BJ (cell line): Measurements from ENCODE around the gene CACNA2D4. TPM values are rescaled to one million over a fixed set of nuclear protein-coding genes. Genes with fewer than 3 reads are reported as not detected.

Source experiments
- CTCF ChIA-PET: fragments of 350-600 bp; formaldehyde crosslinking; extraction: SDS; loops from one replicate; lab custom pipeline; 2021; ENCODE audit warnings: antibody characterized with exemption, inconsistent platforms; lab: Yijun Ruan, JAX
- POLR2A ChIA-PET: fragments of 300-600 bp; sonication (Branson Sonifier 250); formaldehyde crosslinking; extraction: SDS; loops from one replicate; lab custom pipeline; 2021; ENCODE audit warnings: antibody characterized with exemption; lab: Charles Lee
- DNase-seq: peaks from one replicate; pipeline ENCODE4 v3.0.0-alpha.2; 2011; ENCODE audit warnings: low read depth
- H3K27me3 ChIP-seq: 2 replicates; pipeline ENCODE4 v1.6.0; 2011; ENCODE audit warnings: low read length; ENCODE audit not compliant: control insufficient read depth, insufficient read depth
- H3K36me3 ChIP-seq: 2 replicates; pipeline ENCODE4 v1.5.1; 2011; ENCODE audit warnings: low read length; ENCODE audit not compliant: control insufficient read depth, insufficient read depth
- H3K4me3 ChIP-seq: 2 replicates; pipeline ENCODE4 v1.5.1; 2011; ENCODE audit warnings: low read depth, mild to moderate bottlenecking, control low read depth, low read length
- CTCF ChIP-seq: IDR thresholded peaks from 2 replicates; pipeline ENCODE4 v1.5.1; 2011; ENCODE audit warnings: low read depth, mild to moderate bottlenecking, control low read depth, inconsistent platforms, low read length, moderate library complexity; ENCODE audit not compliant: insufficient read depth
- polyA plus RNA-seq: library from polyadenylated mRNA; depleted of rRNA; stranded (reverse); fragments of >200 nt; gene quantifications from 2 replicates; pipeline ENCODE4 v1.2.3, GENCODE V29; 2011

CACNA2D4 gene
- polyA plus RNA-seq, 1 experiment: 0.39 TPM

GRCh38 chr12:1885082-1885596 lies 33.3 kb downstream of the CACNA2D4 start:
- no peak for TF ChIP-seq CTCF
- DNase-seq: no peak
- ChIA-PET POLR2A (no interaction called here), CTCF (no interaction called here)
- H3K27me3 ChIP-seq: peaks cover 16% of the 10 kb centered on the region
- no peak overlapping the region for H3K4me3 ChIP-seq
- no peaks in the 10 kb centered on the region for H3K36me3 ChIP-seq

GRCh38 chr12:1884651-1885050 lies 33.8 kb downstream of the CACNA2D4 start:
- Histone ChIP-seq H3K27me3 (peaks cover 16% of the 10 kb centered on the region), H3K36me3 (no peaks in the 10 kb centered on the region), H3K4me3 (no peak overlapping the region)
- TF ChIP-seq CTCF: no peak
- POLR2A ChIA-PET: no interaction called here
- CTCF ChIA-PET: no interaction called here
- no peak for DNase-seq

GRCh38 chr12:1883513-1883912 lies 34.9 kb downstream of the CACNA2D4 start:
- CTCF ChIA-PET: no interaction called here
- POLR2A ChIA-PET: no interaction called here

GRCh38 chr12:1882850-1883470 lies 35.5 kb downstream of the CACNA2D4 start:
- ChIA-PET POLR2A (no interaction called here), CTCF (interaction anchor here (0.9 kb wide), 1 partner anchor 56 kb away, joined by 3 read pairs; no protein-coding TSS in a partner anchor)
- no peak for DNase-seq
- Histone ChIP-seq H3K36me3 (no peaks in the 10 kb centered on the region), H3K27me3 (peaks cover 20% of the 10 kb centered on the region), H3K4me3 (no peak overlapping the region)
- TF ChIP-seq CTCF: no peak

More at GRCh38 chr12:1883513-1883912, 34.9 kb downstream of the CACNA2D4 start:
- H3K4me3 ChIP-seq: no peak overlapping the region
- DNase-seq: no peak
- no peaks in the 10 kb centered on the region for H3K36me3 ChIP-seq
- H3K27me3 ChIP-seq: peaks cover 20% of the 10 kb centered on the region
- TF ChIP-seq CTCF: no peak

- no peak for DNase-seq
- ChIA-PET POLR2A (no interaction called here), CTCF (interaction anchor here (0.9 kb wide), 1 partner anchor 57 kb away, joined by 3 read pairs; no protein-coding TSS in a partner anchor)
- Histone ChIP-seq H3K36me3 (no peaks in the 10 kb centered on the region), H3K27me3 (peaks cover 20% of the 10 kb centered on the region), H3K4me3 (no peak overlapping the region)
- no peak for TF ChIP-seq CTCF
Measured at GRCh38 chr12:1882405-1882804, 36.0 kb downstream of the CACNA2D4 start.
